T-helper 1 cell treated with Interleukin-12 subunit alpha and Interleukin-12 subunit beta and Interleukin-4 antibody, amounts not matched to agents 30 ng/mL and 1 ng/mL, for 36 hours (primary cell): Measurements from ENCODE around the gene OR2H1. TPM values are rescaled to one million over a fixed set of nuclear protein-coding genes. Genes with fewer than 3 reads are reported as not detected.
"Not testable (repeated sequence)": the region's sequence is repeated elsewhere in the genome, so short reads cannot be mapped to it uniquely, and the experiment has no call there.

Source experiments
- intact Hi-C: fragments of 100-400 bp; cut with micrococcal nuclease; formaldehyde crosslinking; loops from one replicate; pipeline ENCODE4 v1.15.1; 2024
- total RNA-seq: library from RNA; stranded (reverse); gene quantifications from 2 replicates; pipeline ENCODE4 v1.2.3, GENCODE V29; 2022

OR2H1 gene
- total RNA-seq, result not detected in 2 replicates

GRCh38 chr6:29456971-29457370 lies at the start of gene OR2H1, which contains the start of gene OR11A1:
Gene OR2H1 (plus strand): TSS chr6:29457155. CDS start chr6:29461770, 4,615 bp downstream.
Gene OR11A1 (minus strand): TSS chr6:29457071. CDS start chr6:29427641, 29,430 bp downstream.
- intact Hi-C loops, result no loop called here

- intact Hi-C loops, result no loop called here
Measured at GRCh38 chr6:29414588-29414987, 42.4 kb upstream of the OR2H1 start, which contains the start of gene OR12D1. Gene OR12D1 (plus strand): TSS chr6:29414928.

GRCh38 chr6:29419516-29419915 lies 37.4 kb upstream of the OR2H1 start:
- intact Hi-C loops, result no loop called here

- intact Hi-C loops, result no loop called here
Measured at GRCh38 chr6:29424168-29424567, 32.8 kb upstream of the OR2H1 start.

DNA sequence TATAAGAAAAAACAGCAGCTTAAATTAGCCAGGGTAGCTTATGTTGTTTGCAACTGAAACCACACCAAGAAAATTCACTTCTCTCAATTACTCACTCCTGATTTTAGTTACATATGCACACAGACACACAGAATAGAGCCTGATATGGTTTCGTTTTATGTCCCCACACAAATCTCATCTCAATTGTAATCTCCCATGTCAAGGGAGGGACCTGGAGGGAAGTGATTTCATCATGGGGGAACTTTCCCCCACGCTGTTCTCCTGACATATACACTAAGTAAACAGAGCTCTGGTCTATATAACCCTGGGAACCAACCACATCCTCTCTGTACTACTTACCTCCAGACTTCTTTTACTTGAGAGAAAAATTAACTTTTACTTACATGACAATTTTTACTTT lies 32.4 kb upstream of the OR2H1 start:
- intact Hi-C loops, result no loop called here

DNA sequence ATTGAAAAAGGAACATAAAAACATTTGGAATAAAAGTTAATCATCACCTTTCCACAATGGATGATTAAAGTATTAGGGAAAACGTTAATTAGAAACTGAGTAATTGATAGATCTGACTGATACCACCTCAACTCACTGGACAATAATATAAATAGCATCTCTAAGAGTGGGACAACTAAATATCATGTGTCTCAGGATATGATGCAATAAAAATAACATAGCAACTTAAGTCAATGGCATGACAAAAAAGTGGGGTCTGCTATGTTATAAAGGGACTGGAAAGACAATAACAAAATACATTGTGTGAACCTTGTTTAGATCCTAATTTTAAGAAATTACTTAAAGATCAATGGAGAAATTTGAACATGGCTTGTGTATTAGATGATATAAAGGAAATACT lies 31.9 kb upstream of the OR2H1 start:
- intact Hi-C loops, result no loop called here

GRCh38 chr6:29426654-29427053 lies 30.3 kb upstream of the OR2H1 start:
- intact Hi-C loops, result no loop called here

- intact Hi-C loops, result not testable (repeated sequence)
Measured at GRCh38 chr6:29436730-29437129, 20.2 kb upstream of the OR2H1 start.

DNA sequence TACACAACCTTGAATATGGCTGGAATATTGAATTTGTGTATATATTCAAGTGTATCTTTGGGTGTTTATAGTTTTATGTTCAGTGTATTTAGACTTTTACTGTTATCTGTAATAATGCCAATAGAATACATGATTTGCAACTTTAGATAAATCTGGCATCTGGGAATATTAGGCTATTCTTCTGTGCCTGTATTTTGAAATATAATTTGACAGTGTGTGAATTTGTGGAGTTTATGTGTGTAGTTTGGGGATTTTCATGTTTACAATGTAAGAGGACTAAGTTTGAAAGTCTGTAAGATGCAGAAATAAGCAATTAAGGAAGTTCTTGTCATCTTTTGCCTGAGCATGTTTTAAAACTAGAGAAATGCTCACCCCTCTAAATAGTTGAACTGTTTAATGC lies 17.9 kb upstream of the OR2H1 start, which contains the start of gene OR10C1:
Gene OR10C1 (plus strand): TSS at position 301 of the 400 bp plus-strand sequence. CDS start 710 bp downstream, outside the sequence.
- intact Hi-C loops, result no loop called here

DNA sequence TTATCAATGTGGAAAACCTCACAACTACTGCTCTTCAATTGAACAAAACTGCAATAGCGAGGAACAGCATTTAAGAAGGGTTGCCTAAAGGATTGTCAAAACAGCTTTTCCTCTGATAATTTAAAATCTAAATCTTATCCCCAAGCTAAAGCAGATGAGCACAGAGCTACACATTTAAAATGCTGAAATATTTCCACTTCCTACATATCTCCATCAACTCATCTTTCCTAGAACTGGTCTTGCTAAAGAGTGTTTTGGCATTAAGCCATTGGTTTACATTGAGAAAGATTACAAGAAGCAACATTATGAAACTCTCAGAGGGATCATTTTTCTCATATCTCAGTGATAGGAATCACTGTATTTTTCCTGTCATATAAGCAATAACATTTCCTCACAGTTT lies 14.2 kb upstream of the OR2H1 start:
- intact Hi-C loops, result no loop called here

- intact Hi-C loops, result not testable (repeated sequence)
Measured at GRCh38 chr6:29444031-29444430, 12.9 kb upstream of the OR2H1 start.

- intact Hi-C loops, result no loop called here
Measured at GRCh38 chr6:29447670-29448069, 9.3 kb upstream of the OR2H1 start.

DNA sequence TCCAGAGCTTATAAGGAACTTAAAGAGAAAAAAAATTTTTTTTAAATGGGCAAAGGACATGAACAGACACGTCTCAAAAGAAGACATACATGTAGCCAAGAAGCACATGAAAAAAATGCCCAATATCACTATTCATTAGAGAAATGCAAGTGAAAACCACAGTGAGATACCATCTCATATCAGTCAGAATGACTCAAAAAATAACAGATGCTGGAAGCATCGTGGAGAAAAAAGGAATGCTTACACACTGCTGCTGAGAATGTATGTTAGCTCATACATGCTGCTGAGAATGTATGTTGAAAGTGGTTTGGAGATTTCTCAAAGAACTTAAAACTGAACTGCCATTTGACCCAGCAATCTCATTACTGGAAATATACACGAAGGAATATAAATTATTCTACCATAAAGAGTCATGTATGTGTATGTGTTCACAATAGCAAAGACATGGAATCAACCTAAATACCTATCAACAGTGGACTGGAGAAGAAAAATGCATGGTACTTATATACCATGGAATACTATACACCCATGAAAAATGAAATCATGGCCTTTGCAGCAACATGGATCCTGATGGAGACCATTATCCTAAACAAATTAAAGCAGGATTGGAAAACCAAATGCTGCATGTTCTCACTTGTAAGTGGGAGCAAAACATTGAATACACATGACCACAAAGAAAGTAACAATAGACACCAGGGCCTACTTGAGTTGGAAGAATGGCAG lies 5.3 kb upstream of the OR2H1 start:
- intact Hi-C loops, result no loop called here

GRCh38 chr6:29461021-29461814 lies 4.3 kb downstream of the OR2H1 start:
- intact Hi-C loops, result no loop called here

GRCh38 chr6:29462022-29462421 lies 5.1 kb downstream of the OR2H1 start:
- intact Hi-C loops, result no loop called here

- intact Hi-C loops, result no loop called here
Measured at GRCh38 chr6:29465279-29465678, 8.3 kb downstream of the OR2H1 start.

DNA sequence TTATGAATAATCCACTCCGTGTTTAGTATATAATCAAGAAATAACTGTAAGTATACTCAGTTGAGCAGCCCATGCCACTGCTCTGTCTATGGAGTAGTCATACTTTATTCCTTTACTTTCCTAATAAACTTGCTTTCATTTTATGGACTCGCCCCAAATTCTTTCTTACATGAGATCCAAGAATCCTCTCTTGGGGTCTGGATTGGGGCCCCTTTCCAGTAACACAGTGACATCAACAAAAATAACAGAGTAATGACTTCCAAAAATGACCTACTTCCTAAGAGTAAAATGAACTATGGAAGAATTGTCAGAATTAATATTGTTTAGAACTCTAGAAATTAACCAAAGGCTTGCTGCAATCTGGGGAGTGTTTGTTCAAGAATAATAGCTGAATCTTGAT lies 8.8 kb downstream of the OR2H1 start:
- intact Hi-C loops, result no loop called here

DNA sequence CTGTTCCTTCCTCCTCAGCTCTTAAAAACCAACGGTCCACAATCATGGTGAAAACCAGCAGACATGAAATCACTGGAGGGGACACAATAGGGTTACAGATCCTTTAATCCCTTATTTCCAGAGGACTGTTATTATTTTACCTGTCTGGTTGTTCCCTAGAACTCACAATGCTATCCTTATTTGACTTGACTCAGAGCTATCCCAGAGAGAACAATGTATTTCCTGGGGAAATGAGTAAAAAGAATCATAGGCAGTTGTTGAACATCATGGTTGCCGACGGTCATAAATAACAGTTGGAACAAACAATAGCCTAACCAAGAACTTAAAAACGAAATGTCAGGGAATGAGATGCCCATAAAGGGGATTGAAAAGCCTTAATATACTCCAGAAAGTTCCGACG lies 9.3 kb downstream of the OR2H1 start:
- intact Hi-C loops, result no loop called here

DNA sequence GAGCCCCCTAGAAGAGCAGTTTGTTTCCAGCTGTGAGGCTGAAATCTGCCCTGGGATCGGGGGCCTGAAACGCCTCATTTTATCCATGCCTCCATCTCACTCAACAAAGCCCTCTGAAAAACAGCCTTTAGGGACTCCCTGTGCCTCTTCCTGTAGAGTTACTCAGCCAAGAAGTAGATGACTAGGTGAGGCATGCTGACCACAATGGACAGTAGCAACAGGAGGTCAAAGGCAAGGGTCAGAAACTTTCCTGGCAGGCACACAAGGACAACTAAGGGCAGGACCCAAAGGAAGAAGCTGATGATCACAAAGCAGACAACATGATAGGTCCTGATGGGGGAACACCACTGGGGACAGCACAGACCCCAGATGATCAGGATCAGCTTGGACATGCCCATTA lies 18.0 kb downstream of the OR2H1 start:
- intact Hi-C loops, result no loop called here

DNA sequence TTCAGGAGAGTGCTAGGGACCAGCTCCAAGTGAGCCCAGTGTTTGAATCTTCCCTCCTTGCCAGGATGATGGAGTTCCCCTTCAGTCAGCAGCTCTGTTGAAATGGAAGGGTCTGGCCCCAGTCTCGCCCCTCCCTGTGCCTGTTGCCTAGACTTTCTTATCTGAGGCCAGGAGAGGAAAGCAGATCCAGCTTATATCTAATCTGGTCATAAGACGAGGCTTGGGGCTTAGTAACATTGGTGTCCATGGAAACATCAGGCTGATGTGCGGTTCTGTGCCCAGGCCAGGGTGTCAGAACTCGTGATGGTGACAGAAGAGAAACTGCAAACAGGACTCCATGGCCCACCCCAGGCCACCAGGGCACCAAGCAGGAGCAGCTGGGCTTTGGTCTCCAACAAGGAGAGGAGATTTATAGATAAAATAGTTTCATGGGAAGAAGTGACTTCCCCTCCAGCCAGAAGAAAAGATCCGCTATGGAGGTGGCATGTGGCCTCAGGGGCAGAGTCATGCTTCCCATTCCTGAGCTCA lies 21.0 kb downstream of the OR2H1 start:
- intact Hi-C loops, result no loop called here

DNA sequence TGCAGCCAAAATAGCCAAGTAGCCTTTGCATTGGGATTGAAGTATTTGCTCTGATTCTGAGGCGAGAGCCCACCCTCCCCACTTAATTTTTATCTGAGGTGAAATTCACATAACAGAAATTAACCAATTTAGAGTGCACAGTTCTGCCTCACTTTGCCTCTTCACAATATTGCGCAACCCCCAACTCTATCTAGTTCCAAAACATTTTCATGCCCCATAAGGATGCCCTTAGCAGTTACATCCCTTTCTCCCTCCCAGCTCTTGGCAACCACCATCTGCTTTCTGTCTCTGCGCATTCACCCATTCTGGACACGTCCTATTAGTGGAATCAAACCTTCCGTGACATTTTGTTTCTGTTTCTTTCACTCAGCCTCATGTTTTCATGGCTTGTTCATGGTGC lies 21.8 kb downstream of the OR2H1 start:
- intact Hi-C loops, result no loop called here

DNA sequence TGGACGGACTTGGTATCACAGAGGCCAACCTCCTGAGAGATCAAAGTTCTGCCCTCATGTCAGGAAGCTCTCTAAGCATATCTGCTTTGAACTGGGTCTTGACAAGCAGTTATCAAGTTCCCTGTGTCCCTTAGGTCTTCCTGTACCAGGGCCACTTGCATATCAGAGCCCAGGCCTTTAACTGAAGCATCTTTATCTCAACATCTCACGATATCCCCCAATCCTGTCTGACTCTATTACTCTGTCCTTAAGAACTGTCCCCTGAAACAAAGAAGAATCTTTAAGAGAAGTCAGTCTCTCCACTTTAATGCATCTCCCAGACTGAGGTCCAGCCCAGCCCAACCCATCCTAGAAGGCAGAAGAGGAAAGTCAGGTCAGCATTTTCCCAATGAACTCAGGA lies 22.6 kb downstream of the OR2H1 start:
- intact Hi-C loops, result no loop called here
